Fibroblast of lung (primary cell): ENCODE measurements around the gene ANKFN1.

Experiments used
- CTCF ChIP-seq, 2 donors: IDR thresholded peaks in 1 of 2; conservative IDR thresholded peaks in 1 of 2; 1 replicate in 1 of 2; 2 replicates in 1 of 2; pipeline ENCODE4 v1.5.1; 2011 to 2012; ENCODE audit warnings: low read length in 2 of 2, control low read depth in 1 of 2, inconsistent platforms in 1 of 2, low read depth in 1 of 2, mild to moderate bottlenecking in 1 of 2
- EZH2 ChIP-seq: IDR thresholded peaks from 2 replicates; pipeline ENCODE4 v1.5.1; 2012; ENCODE audit warnings: low read length, control low read depth, mild to moderate bottlenecking; ENCODE audit errors: missing control alignments

- TF ChIP-seq CTCF (conservative IDR thresholded peaks at IDR 0.05 in 1 of 2, IDR thresholded peaks at IDR 0.05 in 1 of 2; ENCODE audit: low read depth in 1 of 2, low read length in 2 of 2) (no peak), EZH2 (no peak)
Measured at GRCh38 chr17:56152874-56153602, at the start of gene ANKFN1.
